T-helper 1 cell treated with Interleukin-12 subunit alpha and Interleukin-12 subunit beta and Interleukin-4 antibody, amounts not matched to agents 30 ng/mL and 1 ng/mL, for 36 hours (primary cell): ENCODE results near the gene IGSF3. TPM values are rescaled to one million over a fixed set of nuclear protein-coding genes. Genes with fewer than 3 reads are reported as not detected.

ENCODE experiments used
- intact Hi-C: fragments of 100-400 bp; cut with micrococcal nuclease; formaldehyde crosslinking; loops from one replicate; pipeline ENCODE4 v1.15.1; 2024
- total RNA-seq: library from RNA; stranded (reverse); gene quantifications from 2 replicates; pipeline ENCODE4 v1.2.3, GENCODE V29; 2022

Gene IGSF3
- total RNA-seq, 1 donor from 2014 or later, result 0.83 TPM

DNA sequence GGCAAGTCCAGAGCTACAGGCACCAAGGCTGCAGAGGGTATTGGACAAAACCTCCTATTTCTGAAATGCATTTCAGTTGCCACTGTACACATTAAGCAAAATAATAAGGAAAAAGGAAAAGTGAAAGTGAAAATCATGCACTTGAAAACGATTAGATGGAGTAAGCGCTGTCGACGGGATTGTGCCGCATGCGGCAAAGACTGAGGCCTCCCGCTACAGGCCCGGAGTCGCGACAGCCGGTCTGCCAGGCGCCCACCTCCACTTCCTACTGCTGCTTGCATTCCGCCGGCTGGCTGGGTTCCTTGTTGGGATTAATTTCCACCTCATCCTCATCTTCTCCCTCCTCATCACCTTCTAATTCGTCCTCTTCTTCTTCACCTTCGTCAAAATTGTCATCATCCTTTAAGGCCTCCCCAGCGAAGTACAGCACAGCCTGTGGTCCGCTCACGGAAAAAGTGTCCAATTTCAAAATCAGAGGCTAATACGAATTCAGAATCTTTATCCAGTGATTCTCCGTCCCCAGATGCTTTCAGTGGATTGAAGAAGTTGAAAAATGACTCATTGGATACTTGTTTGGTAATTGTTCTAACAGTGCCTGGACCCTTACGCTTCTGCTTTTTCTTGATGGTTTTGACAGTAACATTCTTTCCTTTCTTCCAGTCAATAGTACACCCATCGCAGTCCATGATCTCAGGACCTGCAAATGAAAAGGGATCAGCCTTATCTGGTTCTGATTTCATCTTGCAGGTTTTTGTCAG lies 134.7 kb downstream of the IGSF3 start:
- intact Hi-C loops, result no loop called here

DNA sequence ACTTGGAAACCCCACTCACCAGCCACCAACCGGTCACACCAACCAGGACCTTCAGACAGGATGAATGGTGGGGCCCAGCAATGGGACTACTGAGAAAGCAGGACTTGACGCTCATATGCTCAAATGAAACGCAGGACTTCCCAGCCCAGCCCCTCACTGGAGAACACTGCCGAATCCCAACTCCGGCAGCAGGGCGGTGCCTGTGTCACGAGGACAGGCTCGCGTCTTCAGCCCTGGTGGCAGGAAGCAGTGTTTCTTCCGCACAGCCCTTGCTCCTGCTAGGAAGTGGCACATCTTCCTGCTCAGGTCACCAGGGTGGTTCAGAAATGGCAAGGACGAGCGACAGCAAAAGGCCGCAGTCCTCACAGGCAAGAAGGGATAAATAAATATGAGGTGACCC lies 135.6 kb downstream of the IGSF3 start:
- intact Hi-C loops, result no loop called here

DNA sequence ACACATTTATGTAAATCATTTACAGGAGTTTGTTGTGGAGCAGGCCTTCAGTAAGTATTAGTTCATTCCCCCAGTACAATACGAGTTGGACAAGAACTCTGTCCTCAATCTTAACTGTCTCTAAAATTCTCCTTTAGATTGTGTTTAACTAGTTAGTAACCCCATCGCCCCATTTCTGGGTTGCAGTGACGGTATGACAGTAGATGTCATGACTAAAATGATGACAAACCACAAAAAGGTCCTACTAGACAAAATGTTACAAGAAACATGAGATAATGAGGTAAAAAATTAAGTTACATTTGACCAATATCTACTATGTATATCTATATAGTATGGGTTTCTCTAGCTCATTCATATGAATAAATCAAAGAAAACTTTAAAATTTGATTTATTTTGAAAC lies 137.9 kb downstream of the IGSF3 start:
- intact Hi-C loops, result no loop called here

GRCh38 chr1:116529199-116529631 lies 138.3 kb downstream of the IGSF3 start:
- intact Hi-C loops, result no loop called here

- intact Hi-C loops, result no loop called here
These were observed 139.0 kb downstream of the IGSF3 start for GRCh38 chr1:116528329-116529083.

DNA sequence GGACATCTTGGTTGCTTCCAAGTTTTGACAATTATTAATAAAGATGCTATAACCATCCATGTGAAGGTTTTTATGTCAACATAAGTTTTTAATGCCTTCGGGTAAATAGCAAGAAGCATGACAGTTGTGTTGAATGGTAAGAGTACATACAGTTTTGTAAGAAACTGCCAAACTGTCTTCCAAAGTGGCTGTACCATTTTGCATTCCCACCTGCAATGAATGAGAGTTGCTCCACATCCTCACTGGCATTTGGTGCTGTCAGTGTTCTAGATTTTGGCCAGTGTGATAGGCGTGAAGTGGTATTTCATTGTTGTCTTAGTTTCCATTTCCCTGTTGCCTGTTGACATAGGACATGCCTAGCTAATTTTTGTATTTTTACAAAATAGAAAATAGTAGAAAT lies 142.1 kb downstream of the IGSF3 start:
- intact Hi-C loops, result no loop called here

Other genes starting within 250 kb of the IGSF3 start
- gene CD58, start 96.7 kb downstream of the IGSF3 start, total RNA-seq, result 57.4 and 60.8 TPM in 2 replicates
- gene CD2, start 86.7 kb upstream of the IGSF3 start, total RNA-seq, result 488 and 495 TPM in 2 replicates
- 15.0 and 15.3 TPM in 2 replicates for gene PTGFRN, start 242.2 kb upstream of the IGSF3 start, total RNA-seq